RWPE1 (cell line): ENCODE measurements around the gene FAM118A.
"Not testable (repeated sequence)": the region's sequence is repeated elsewhere in the genome, so short reads cannot be mapped to it uniquely, and the experiment has no call there.

Source experiments
- CTCF ChIA-PET: fragments of 350-600 bp; sonication (Branson Sonifier 250); formaldehyde crosslinking; extraction: SDS; loops from one replicate; lab custom pipeline; 2021; lab: Yijun Ruan, JAX
- POLR2A ChIA-PET: fragments of 400-600 bp; formaldehyde crosslinking; extraction: SDS; loops from one replicate; lab custom pipeline; 2020; ENCODE audit warnings: antibody characterized with exemption; ENCODE audit not compliant: low non-redundant PET; lab: Yijun Ruan, JAX
- DNase-seq: peaks from one replicate; pipeline ENCODE4 v3.0.0; 2012; ENCODE audit warnings: low spot score
- H3K27ac ChIP-seq: fragments of 450-650 bp; 2 replicates; pipeline ENCODE4 v1.5.1; 2017
- TF ChIP-seq, protein P1 (sequence below): fragments of 450-650 bp; conservative IDR thresholded peaks from 2 replicates; pipeline ENCODE4 v1.5.1; 2017; ENCODE audit warnings: low read depth, mild to moderate bottlenecking

Gene FAM118A

GRCh38 chr22:45353786-45354185 is 44.1 kb downstream of the FAM118A start:
- H3K27ac ChIP-seq, result no peak overlapping the region
- ChIA-PET CTCF (interaction anchor here (0.6 kb wide), 1 partner anchor 632 kb away, joined by 4 read pairs; no protein-coding TSS in a partner anchor), POLR2A (no interaction called here)
- TF ChIP-seq, protein P1, sequence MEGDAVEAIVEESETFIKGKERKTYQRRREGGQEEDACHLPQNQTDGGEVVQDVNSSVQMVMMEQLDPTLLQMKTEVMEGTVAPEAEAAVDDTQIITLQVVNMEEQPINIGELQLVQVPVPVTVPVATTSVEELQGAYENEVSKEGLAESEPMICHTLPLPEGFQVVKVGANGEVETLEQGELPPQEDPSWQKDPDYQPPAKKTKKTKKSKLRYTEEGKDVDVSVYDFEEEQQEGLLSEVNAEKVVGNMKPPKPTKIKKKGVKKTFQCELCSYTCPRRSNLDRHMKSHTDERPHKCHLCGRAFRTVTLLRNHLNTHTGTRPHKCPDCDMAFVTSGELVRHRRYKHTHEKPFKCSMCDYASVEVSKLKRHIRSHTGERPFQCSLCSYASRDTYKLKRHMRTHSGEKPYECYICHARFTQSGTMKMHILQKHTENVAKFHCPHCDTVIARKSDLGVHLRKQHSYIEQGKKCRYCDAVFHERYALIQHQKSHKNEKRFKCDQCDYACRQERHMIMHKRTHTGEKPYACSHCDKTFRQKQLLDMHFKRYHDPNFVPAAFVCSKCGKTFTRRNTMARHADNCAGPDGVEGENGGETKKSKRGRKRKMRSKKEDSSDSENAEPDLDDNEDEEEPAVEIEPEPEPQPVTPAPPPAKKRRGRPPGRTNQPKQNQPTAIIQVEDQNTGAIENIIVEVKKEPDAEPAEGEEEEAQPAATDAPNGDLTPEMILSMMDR, result no peak
- no peak for DNase-seq

- TF ChIP-seq, protein P1, result no peak
- POLR2A ChIA-PET, result no interaction called here
- DNase-seq, result no peak
- CTCF ChIA-PET, result interaction anchor here (0.6 kb wide), 1 partner anchor 195 kb away, joined by 4 read pairs; no protein-coding TSS in a partner anchor
- H3K27ac ChIP-seq, result no peak overlapping the region
Observed at GRCh38 chr22:45357490-45357889, 47.8 kb downstream of the FAM118A start.

DNA sequence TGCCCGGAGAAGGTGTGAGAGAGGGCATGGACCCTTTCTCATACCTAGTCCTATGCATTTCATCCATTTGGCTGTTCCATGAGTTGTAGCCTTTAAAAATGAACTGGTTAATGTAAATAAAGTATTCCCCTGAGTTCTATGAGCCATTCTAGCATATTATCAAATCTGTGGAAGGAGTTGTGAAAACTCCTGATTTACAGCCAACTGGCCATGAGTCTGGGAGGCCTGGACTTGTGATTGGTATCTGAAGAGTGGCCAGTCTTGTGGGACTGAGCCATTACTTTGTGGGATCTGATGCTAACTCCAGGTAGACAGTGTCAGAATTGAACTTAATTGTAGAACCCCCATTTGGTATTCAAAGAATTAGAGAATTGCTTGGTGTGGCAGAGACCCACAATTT is 48.4 kb downstream of the FAM118A start:
- TF ChIP-seq, protein P1, result no peak
- ChIA-PET CTCF (interaction anchor here (0.6 kb wide), 1 partner anchor 195 kb away, joined by 4 read pairs; no protein-coding TSS in a partner anchor), POLR2A (no interaction called here)
- H3K27ac ChIP-seq, result no peak overlapping the region
- no peak for DNase-seq

GRCh38 chr22:45359627-45360026 is 49.9 kb downstream of the FAM118A start:
- no peak for DNase-seq
- TF ChIP-seq, protein P1, result no peak
- ChIA-PET CTCF (no interaction called here), POLR2A (no interaction called here)
- no peak overlapping the region for H3K27ac ChIP-seq

DNA sequence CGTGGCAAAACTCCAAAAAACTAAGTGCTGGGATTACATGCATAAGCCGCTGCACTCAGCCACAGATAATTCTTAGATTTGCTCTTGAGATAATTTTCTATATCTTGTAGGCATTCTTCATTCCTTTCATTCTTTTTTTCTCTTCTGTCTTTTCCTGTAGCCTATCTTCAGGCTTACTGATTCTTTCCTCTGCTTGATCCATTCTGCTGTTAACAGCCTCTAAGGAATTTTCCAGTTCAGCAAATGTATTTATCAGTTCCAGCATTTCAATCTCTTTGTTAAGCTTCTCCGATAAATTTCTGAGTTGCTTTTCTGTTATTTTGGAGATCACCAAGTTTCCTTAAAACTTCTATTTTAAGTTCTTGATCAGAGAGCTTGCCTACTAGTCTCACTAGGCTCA is 57.0 kb downstream of the FAM118A start:
- no peak overlapping the region for H3K27ac ChIP-seq
- POLR2A ChIA-PET, result no interaction called here
- TF ChIP-seq, protein P1, result no peak
- CTCF ChIA-PET, result no interaction called here
- no peak for DNase-seq

DNA sequence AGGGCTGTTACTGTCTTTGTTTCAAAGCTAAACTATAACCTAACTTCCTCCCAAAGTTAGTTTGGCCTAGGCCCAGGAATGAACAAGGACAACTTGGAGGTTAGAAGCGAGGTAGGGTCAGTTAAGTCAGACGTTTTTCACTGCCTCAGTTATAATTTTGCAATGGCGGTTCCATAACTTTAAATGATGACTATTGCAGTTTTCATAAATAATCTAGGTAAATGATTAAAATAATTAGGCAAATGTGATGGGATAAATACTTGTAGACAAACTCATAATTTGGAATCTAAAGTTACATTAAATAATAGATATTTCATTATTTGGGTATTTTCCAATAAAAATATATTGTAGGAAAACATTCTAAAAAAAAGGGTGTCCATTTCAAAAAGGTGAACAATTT is 63.9 kb downstream of the FAM118A start:
- POLR2A ChIA-PET, CTCF ChIA-PET, H3K27ac ChIP-seq, DNase-seq: not testable (repeated sequence)

GRCh38 chr22:45376009-45376408 is 66.3 kb downstream of the FAM118A start:
- ChIA-PET CTCF (no interaction called here), POLR2A (no interaction called here)
- no peak overlapping the region for H3K27ac ChIP-seq
- no peak for DNase-seq
- TF ChIP-seq, protein P1, result no peak
